Measurements from ENCODE around the gene BMF.

DNA sequence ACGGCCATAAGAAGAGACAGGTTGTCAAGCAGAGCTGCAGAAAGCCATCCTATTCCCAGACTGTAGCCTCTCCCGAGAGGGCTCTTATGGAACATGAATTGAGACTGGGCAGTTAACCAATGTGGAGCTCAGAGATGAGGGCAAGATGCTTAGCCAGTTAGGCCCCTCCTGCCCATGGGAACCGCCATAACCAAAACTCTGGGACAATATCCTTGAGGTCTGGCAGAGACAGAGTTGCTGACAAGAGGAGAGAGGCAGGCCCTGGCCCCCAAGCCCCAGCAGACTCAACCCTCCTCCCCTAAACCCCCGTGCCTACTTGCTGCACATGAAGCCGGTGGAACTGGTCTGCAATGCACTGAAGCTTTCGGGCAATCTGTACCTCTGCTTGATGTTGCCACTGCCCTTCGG, 4.8 kb downstream of the BMF start:
- TF ChIP-seq, protein P1, sequence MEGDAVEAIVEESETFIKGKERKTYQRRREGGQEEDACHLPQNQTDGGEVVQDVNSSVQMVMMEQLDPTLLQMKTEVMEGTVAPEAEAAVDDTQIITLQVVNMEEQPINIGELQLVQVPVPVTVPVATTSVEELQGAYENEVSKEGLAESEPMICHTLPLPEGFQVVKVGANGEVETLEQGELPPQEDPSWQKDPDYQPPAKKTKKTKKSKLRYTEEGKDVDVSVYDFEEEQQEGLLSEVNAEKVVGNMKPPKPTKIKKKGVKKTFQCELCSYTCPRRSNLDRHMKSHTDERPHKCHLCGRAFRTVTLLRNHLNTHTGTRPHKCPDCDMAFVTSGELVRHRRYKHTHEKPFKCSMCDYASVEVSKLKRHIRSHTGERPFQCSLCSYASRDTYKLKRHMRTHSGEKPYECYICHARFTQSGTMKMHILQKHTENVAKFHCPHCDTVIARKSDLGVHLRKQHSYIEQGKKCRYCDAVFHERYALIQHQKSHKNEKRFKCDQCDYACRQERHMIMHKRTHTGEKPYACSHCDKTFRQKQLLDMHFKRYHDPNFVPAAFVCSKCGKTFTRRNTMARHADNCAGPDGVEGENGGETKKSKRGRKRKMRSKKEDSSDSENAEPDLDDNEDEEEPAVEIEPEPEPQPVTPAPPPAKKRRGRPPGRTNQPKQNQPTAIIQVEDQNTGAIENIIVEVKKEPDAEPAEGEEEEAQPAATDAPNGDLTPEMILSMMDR (IDR thresholded peaks at IDR 0.05): no peak
- no peak for TF ChIP-seq POLR2A (IDR thresholded peaks at IDR 0.05; ENCODE audit: low read length)
- TF ChIP-seq, protein P2, sequence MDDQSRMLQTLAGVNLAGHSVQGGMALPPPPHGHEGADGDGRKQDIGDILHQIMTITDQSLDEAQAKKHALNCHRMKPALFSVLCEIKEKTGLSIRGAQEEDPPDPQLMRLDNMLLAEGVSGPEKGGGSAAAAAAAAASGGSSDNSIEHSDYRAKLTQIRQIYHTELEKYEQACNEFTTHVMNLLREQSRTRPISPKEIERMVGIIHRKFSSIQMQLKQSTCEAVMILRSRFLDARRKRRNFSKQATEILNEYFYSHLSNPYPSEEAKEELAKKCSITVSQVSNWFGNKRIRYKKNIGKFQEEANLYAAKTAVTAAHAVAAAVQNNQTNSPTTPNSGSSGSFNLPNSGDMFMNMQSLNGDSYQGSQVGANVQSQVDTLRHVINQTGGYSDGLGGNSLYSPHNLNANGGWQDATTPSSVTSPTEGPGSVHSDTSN (IDR thresholded peaks at IDR 0.05): no peak
- TF ChIP-seq CEBPB (IDR thresholded peaks at IDR 0.05): no peak
- no peak for TF ChIP-seq EP300 (IDR thresholded peaks at IDR 0.05)
- TF ChIP-seq E2F6 (IDR thresholded peaks at IDR 0.05; ENCODE audit: borderline replicate concordance, low read depth): no peak
- no peak for TF ChIP-seq MAFK (IDR thresholded peaks at IDR 0.05; ENCODE audit: partially characterized antibody)
- TF ChIP-seq RNF2 (IDR thresholded peaks at IDR 0.05; ENCODE audit: borderline replicate concordance, low read depth): no peak
- no peak for TF ChIP-seq HDAC2 (IDR thresholded peaks at IDR 0.05)
- TF ChIP-seq MAX (IDR thresholded peaks at IDR 0.05): no peak
- no peak for TF ChIP-seq ESRRA (IDR thresholded peaks at IDR 0.05; ENCODE audit: borderline replicate concordance, low read length)
- no peak for TF ChIP-seq SREBF2 (IDR thresholded peaks at IDR 0.05)
- TF ChIP-seq, protein P3, sequence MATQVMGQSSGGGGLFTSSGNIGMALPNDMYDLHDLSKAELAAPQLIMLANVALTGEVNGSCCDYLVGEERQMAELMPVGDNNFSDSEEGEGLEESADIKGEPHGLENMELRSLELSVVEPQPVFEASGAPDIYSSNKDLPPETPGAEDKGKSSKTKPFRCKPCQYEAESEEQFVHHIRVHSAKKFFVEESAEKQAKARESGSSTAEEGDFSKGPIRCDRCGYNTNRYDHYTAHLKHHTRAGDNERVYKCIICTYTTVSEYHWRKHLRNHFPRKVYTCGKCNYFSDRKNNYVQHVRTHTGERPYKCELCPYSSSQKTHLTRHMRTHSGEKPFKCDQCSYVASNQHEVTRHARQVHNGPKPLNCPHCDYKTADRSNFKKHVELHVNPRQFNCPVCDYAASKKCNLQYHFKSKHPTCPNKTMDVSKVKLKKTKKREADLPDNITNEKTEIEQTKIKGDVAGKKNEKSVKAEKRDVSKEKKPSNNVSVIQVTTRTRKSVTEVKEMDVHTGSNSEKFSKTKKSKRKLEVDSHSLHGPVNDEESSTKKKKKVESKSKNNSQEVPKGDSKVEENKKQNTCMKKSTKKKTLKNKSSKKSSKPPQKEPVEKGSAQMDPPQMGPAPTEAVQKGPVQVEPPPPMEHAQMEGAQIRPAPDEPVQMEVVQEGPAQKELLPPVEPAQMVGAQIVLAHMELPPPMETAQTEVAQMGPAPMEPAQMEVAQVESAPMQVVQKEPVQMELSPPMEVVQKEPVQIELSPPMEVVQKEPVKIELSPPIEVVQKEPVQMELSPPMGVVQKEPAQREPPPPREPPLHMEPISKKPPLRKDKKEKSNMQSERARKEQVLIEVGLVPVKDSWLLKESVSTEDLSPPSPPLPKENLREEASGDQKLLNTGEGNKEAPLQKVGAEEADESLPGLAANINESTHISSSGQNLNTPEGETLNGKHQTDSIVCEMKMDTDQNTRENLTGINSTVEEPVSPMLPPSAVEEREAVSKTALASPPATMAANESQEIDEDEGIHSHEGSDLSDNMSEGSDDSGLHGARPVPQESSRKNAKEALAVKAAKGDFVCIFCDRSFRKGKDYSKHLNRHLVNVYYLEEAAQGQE (IDR thresholded peaks at IDR 0.05): no peak
